ENCODE results near the gene ADCY4. TPM values are rescaled to one million over a fixed set of nuclear protein-coding genes. Genes with fewer than 3 reads are reported as not detected.
"Not testable (repeated sequence)": the region's sequence is repeated elsewhere in the genome, so short reads cannot be mapped to it uniquely, and the experiment has no call there.

ADCY4 gene
- total RNA-seq, 1 donor from 2014 or later: 42.7 TPM

DNA sequence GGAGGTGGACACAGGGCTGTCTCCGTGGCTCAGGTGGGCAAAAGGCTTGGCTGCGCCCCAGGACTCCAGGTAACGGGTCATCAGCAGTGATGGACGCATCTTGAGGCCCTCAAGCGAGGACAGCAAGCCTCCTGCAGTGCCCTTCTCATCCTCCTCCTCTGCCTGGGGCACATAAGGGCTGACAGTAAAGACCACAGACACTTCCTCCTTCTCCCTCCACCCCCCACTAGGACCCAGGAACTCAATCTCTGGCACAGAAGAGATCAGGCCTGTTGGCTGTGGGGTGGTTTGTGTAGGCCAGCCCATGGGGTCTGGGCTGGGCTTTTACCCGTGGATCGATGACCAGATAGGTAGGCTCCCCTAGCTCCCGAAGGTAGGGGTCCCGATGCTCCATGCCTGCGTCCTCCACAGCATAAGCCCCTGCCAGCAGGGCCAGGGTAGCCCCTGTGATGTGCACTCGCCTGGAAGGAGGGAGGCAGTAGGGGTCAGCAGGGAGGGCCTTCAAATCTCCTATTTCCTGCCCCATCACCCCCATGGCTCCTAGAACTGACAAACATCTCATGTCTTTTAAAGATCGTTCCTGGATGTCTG, 5.7 kb downstream of the ADCY4 start:
- Histone ChIP-seq H3K9me3 (no peaks in the 10 kb centered on the region), H3K4me3 (no peak overlapping the region), H3K27me3 (ENCODE audit: low read depth) (peaks cover under 1% of the 10 kb centered on the region), H3K4me1 (peaks cover 60% of the 10 kb centered on the region), H3K36me3 (peaks cover 12% of the 10 kb centered on the region), H3K27ac (peak overlapping the region; percentile 60)
- DNase-seq (no peak), ATAC-seq (no peak)
- TF ChIP-seq, protein P1, sequence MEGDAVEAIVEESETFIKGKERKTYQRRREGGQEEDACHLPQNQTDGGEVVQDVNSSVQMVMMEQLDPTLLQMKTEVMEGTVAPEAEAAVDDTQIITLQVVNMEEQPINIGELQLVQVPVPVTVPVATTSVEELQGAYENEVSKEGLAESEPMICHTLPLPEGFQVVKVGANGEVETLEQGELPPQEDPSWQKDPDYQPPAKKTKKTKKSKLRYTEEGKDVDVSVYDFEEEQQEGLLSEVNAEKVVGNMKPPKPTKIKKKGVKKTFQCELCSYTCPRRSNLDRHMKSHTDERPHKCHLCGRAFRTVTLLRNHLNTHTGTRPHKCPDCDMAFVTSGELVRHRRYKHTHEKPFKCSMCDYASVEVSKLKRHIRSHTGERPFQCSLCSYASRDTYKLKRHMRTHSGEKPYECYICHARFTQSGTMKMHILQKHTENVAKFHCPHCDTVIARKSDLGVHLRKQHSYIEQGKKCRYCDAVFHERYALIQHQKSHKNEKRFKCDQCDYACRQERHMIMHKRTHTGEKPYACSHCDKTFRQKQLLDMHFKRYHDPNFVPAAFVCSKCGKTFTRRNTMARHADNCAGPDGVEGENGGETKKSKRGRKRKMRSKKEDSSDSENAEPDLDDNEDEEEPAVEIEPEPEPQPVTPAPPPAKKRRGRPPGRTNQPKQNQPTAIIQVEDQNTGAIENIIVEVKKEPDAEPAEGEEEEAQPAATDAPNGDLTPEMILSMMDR (IDR thresholded peaks at IDR 0.05): no peak
- intact Hi-C loops (cut with DNase I): loop anchor here (5.0 kb wide), 1 partner anchor 108 kb away; no protein-coding TSS in a partner anchor

DNA sequence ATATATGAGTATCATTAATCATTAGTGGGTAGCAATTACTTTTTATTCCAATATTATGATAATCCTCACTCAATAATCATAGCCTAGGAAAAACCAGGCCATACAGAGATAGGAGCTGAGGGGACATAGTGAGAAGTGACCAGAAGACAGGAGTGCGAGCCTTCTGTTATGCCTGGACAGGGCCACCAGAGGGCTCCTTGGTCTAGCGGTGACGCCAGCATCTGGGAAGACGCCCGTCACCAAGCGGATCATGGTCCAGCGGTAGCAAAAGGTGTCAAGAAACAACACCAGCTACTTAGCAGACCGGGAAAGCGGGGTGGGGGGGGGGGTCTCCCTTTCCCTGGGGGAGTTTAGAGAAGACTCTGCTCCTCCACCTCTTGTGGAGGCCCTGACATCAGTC, 7.0 kb downstream of the ADCY4 start:
- not testable (repeated sequence) for ATAC-seq; H3K4me3 ChIP-seq; H3K27ac ChIP-seq; H3K27me3 ChIP-seq (ENCODE audit: low read depth); H3K9me3 ChIP-seq
- peak; percentile 74 for DNase-seq
- Histone ChIP-seq H3K36me3 (peaks cover 12% of the 10 kb centered on the region), H3K4me1 (peaks cover 48% of the 10 kb centered on the region)
- intact Hi-C loops (cut with DNase I): loop anchor here (5.0 kb wide), 1 partner anchor 109 kb away; no protein-coding TSS in a partner anchor
- TF ChIP-seq, protein P1 (IDR thresholded peaks at IDR 0.05): peak; percentile 63

DNA sequence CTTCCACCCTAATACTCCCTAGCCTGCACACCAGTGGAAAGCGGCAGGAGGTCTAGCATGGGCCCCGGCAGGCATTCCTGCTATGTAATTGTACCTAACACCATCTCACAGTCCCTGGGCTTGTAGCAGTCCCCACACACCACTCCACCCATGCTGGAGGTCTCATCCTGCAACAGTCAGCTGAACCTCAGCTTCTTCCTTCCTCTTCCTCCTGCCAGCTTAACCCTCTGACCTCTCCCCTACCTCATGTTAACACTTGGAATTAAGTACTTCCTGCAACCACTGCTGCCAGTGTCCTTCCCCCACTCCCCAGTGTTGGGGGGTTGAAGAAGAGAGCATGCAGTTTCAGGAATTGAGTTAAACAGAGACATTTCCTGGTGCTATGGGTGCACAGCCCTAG, 7.6 kb downstream of the ADCY4 start:
- peak; percentile 45 for DNase-seq
- no peaks in the 10 kb centered on the region for H3K27me3 ChIP-seq (ENCODE audit: low read depth)
- ATAC-seq: no peak
- peaks cover 12% of the 10 kb centered on the region for H3K36me3 ChIP-seq
- H3K4me1 ChIP-seq: peaks cover 42% of the 10 kb centered on the region
- no peaks in the 10 kb centered on the region for H3K9me3 ChIP-seq
- H3K4me3 ChIP-seq: no peak overlapping the region
- no peak overlapping the region for H3K27ac ChIP-seq
- intact Hi-C loops (cut with DNase I): loop anchor here (5.0 kb wide), 1 partner anchor 110 kb away; no protein-coding TSS in a partner anchor
- TF ChIP-seq, protein P1 (IDR thresholded peaks at IDR 0.05): no peak

DNA sequence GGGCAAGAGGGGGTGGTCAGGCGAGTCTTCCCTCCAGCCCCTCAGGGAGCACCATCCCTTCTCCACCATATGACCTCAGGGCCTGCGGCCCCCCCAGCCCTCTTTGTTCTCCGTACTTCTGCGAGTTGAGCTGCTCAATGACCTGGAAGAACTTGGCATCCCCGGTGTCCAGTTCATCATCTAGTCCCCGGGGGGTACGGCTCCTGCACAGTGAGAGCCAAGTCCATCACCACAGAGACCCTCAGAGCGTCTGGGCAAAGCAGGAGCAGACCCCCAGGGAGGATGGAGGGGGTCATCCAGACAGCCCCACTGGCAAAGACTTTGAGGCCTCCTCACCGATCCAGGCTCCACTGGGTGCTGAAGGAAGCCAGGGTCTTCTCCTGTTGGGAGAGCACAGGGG, 8.9 kb downstream of the ADCY4 start:
- Histone ChIP-seq H3K27ac (no peak overlapping the region), H3K4me3 (no peak overlapping the region), H3K4me1 (peaks cover 32% of the 10 kb centered on the region), H3K36me3 (peaks cover 12% of the 10 kb centered on the region), H3K9me3 (no peaks in the 10 kb centered on the region), H3K27me3 (ENCODE audit: low read depth) (no peaks in the 10 kb centered on the region)
- intact Hi-C loops (cut with DNase I): loop anchor here (5.0 kb wide), 1 partner anchor 111 kb away; no protein-coding TSS in a partner anchor
- DNase-seq (peak; percentile 23), ATAC-seq (no peak)
- TF ChIP-seq, protein P1 (IDR thresholded peaks at IDR 0.05): no peak

DNA sequence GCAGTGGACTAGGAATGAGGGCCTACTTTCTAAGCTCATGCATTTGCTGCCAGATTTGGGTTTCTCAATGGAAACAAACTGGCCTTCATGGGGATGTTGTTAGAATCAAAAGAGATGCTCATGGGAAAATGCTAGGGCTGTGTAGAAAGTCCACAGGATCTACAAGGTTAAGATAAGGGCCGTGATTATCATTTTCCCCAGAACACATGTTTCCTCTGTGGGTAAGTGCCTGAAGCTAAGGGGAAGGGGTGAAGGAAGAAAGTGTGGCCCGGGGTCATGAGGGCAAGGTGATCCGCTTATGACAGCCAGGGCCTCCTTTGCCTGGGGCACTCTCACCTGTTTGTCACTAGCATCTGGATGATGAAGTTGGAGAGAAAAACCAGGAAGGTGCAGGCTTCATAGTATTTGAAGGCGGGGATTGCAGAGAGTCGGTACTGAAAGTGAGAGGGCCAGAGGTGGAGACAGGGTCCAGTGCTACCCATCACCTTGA, 9.8 kb downstream of the ADCY4 start:
- peaks cover 27% of the 10 kb centered on the region for H3K4me1 ChIP-seq
- peaks cover 9% of the 10 kb centered on the region for H3K36me3 ChIP-seq
- ATAC-seq: no peak
- no peak for DNase-seq
- H3K27me3 ChIP-seq (ENCODE audit: low read depth): no peaks in the 10 kb centered on the region
- H3K4me3 ChIP-seq: no peak overlapping the region
- no peaks in the 10 kb centered on the region for H3K9me3 ChIP-seq
- intact Hi-C loops (cut with DNase I): loop anchor here (5.0 kb wide), 1 partner anchor 112 kb away; no protein-coding TSS in a partner anchor
- TF ChIP-seq, protein P1 (IDR thresholded peaks at IDR 0.05): no peak
- H3K27ac ChIP-seq: no peak overlapping the region
